Stimulated activated CD4-positive, alpha-beta T cell treated with anti-CD3 and anti-CD28 coated beads, TNF-alpha, amount 100 ng/mL, for 4 hours (primary cell): ENCODE data around the gene MARCOL.

ENCODE experiments used
- DNase-seq, 3 experiments: peaks; one replicate each; pipeline ENCODE4 v3.0.0-alpha.2; 2020; ENCODE audit warnings: low read depth in 3 of 3

The MARCOL gene

GRCh38 chr5:148238418-148238794 is at the start of gene MARCOL:
MARCOL (plus strand) TSS chr5:148238525; CDS start chr5:148238598, 73 bp downstream.
- no peak for DNase-seq

- no peak for DNase-seq
Observed at GRCh38 chr5:148191010-148191409, 47.3 kb upstream of the MARCOL start.

GRCh38 chr5:148193202-148193601 is 45.1 kb upstream of the MARCOL start:
- no peak for DNase-seq

- no peak for DNase-seq
Observed at GRCh38 chr5:148201151-148201550, 37.2 kb upstream of the MARCOL start.

- DNase-seq = no peak
Observed at GRCh38 chr5:148202531-148203203, 35.7 kb upstream of the MARCOL start, which contains the start of gene SPINK6. SPINK6 (plus strand) TSS chr5:148203042; CDS start chr5:148203097, 55 bp downstream.

- no peak for DNase-seq
Observed at GRCh38 chr5:148205044-148205806, 33.1 kb upstream of the MARCOL start.

GRCh38 chr5:148205865-148206264 is 32.5 kb upstream of the MARCOL start:
- DNase-seq = no peak

- DNase-seq = no peak
Observed at GRCh38 chr5:148206620-148207019, 31.7 kb upstream of the MARCOL start.

GRCh38 chr5:148208226-148208625 is 30.1 kb upstream of the MARCOL start:
- DNase-seq = no peak

- no peak for DNase-seq
Observed at GRCh38 chr5:148209151-148209770, 29.1 kb upstream of the MARCOL start.

GRCh38 chr5:148214665-148215185 is 23.6 kb upstream of the MARCOL start:
- DNase-seq = no peak

- DNase-seq = no peak
Observed at GRCh38 chr5:148221508-148221907, 16.8 kb upstream of the MARCOL start.

GRCh38 chr5:148224117-148224742 is 14.1 kb upstream of the MARCOL start:
- DNase-seq = no peak

- DNase-seq = no peak
Observed at GRCh38 chr5:148228392-148228984, 9.8 kb upstream of the MARCOL start.

- no peak for DNase-seq
Observed at GRCh38 chr5:148229840-148230239, 8.5 kb upstream of the MARCOL start.

GRCh38 chr5:148230240-148230639 is 8.1 kb upstream of the MARCOL start:
- no peak for DNase-seq

- DNase-seq = no peak
Observed at GRCh38 chr5:148237785-148238417, 424 bp upstream of the MARCOL start.

- DNase-seq = no peak
Observed at GRCh38 chr5:148248894-148249293, 10.6 kb downstream of the MARCOL start.

GRCh38 chr5:148255456-148255855 is 17.1 kb downstream of the MARCOL start:
- DNase-seq = no peak

- no peak for DNase-seq
Observed at GRCh38 chr5:148259288-148259687, 21.0 kb downstream of the MARCOL start.

GRCh38 chr5:148261221-148261620 is 22.9 kb downstream of the MARCOL start:
- no peak for DNase-seq
